Measurements from ENCODE around the gene DLG4. TPM values are rescaled to one million over a fixed set of nuclear protein-coding genes. Genes with fewer than 3 reads are reported as not detected.

Gene DLG4
- total and polyA plus RNA-seq, 2 donors (not counting 3 experiments of a cell fraction or from before 2014, with no cell fraction given) = 14.9 to 34.6 TPM

DNA sequence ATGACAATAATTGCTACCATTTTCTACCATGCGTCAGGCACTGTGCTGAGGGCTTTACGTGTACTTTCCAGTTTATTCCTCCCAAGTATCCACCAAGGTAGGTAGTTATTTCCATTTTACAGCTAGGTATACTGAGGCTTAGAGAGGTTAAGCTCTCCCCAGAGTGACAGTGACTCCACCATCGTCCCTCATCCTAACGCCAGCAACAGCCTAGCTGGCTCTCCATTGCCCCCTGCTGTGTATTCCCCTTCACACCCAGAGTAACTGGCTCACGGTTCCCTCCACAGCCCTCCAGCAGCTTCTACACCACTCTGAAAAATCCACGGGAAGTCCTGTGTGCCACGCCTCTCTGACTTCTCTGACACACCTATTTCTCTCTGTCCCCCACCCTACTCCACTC is 33.4 kb downstream of the DLG4 start:
- Histone ChIP-seq H3K27ac (ENCODE audit: insufficient read depth, low read depth, low read length) (no peak overlapping the region), H3K4me2 (ENCODE audit: insufficient read depth, low read length) (no peak overlapping the region), H4K20me1 (replicated peaks; ENCODE audit: control insufficient read depth, extremely low read depth, insufficient read depth, low read length) (no peaks in the 10 kb centered on the region), H3K4me3 (replicated peaks in 1 of 3; ENCODE audit: insufficient read depth in 1 of 3, low read depth in 1 of 3, low read length in 3 of 3) (no peak overlapping the region), H2AFZ (ENCODE audit: low read depth, low read length) (no peak overlapping the region), H3K27me3 (ENCODE audit: control insufficient read depth in 2 of 2, insufficient read depth in 2 of 2, low read length in 2 of 2) (no peaks in the 10 kb centered on the region), H3K9me3 (replicated peaks; ENCODE audit: control insufficient read depth, insufficient read depth, low read length) (no peaks in the 10 kb centered on the region), H3K79me2 (ENCODE audit: control insufficient read depth, insufficient read depth, low read length) (no peaks in the 10 kb centered on the region), H3K9ac (replicated peaks; ENCODE audit: extremely low read depth, insufficient read depth, low read length) (no peak overlapping the region), H3K9me1 (replicated peaks; ENCODE audit: control insufficient read depth, extremely low read depth, insufficient read depth, low read length) (no peaks in the 10 kb centered on the region), H3K4me1 (ENCODE audit: control insufficient read depth, extremely low read depth, insufficient read depth, low read length) (no peaks in the 10 kb centered on the region), H3K36me3 (ENCODE audit: control insufficient read depth in 2 of 2, extremely low read depth in 1 of 2, insufficient read depth in 2 of 2, low read length in 2 of 2) (peaks cover 0 to 6% of the 10 kb centered on the region in 2 experiments)
- dilution Hi-C loops (cut with MboI; ENCODE audit: extremely low pct_ligation_motif_present, low sequenced_read_pairs) (no loop called here), intact Hi-C loops (cut with micrococcal nuclease) (no loop called here)
- DNase-seq (ENCODE audit: low read depth, low spot score) = no peak
- BruUV-seq (replicated peaks) = no TSS peak
- CTCF ChIA-PET = interaction anchor here (0.9 to 3.0 kb wide), 3 partner anchors 9 to 140 kb away, joined by 3 to 19 read pairs (median 13); no protein-coding TSS in a partner anchor
- TF ChIP-seq, protein P1, sequence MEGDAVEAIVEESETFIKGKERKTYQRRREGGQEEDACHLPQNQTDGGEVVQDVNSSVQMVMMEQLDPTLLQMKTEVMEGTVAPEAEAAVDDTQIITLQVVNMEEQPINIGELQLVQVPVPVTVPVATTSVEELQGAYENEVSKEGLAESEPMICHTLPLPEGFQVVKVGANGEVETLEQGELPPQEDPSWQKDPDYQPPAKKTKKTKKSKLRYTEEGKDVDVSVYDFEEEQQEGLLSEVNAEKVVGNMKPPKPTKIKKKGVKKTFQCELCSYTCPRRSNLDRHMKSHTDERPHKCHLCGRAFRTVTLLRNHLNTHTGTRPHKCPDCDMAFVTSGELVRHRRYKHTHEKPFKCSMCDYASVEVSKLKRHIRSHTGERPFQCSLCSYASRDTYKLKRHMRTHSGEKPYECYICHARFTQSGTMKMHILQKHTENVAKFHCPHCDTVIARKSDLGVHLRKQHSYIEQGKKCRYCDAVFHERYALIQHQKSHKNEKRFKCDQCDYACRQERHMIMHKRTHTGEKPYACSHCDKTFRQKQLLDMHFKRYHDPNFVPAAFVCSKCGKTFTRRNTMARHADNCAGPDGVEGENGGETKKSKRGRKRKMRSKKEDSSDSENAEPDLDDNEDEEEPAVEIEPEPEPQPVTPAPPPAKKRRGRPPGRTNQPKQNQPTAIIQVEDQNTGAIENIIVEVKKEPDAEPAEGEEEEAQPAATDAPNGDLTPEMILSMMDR (IDR thresholded peaks at IDR 0.05; ENCODE audit: extremely low read depth in 1 of 2, insufficient read depth in 1 of 2, low read depth in 1 of 2, low read length in 2 of 2) = peak; percentile 12 to 33
- no peak for TF ChIP-seq POLR2A (IDR thresholded peaks at IDR 0.05; ENCODE audit: low read depth, low read length)
- FAIRE-seq = no peak
- POLR2A ChIA-PET = no interaction called here

GRCh38 chr17:7184647-7185046 is 35.0 kb downstream of the DLG4 start:
- BruUV-seq (replicated peaks) = no TSS peak
- Histone ChIP-seq H3K4me3 (replicated peaks in 1 of 3; ENCODE audit: insufficient read depth in 1 of 3, low read depth in 1 of 3, low read length in 3 of 3) (no peak overlapping the region), H3K9me3 (replicated peaks; ENCODE audit: control insufficient read depth, insufficient read depth, low read length) (no peaks in the 10 kb centered on the region), H3K4me2 (ENCODE audit: insufficient read depth, low read length) (no peak overlapping the region), H3K27ac (ENCODE audit: insufficient read depth, low read depth, low read length) (no peak overlapping the region), H3K9ac (replicated peaks; ENCODE audit: extremely low read depth, insufficient read depth, low read length) (no peak overlapping the region), H3K79me2 (ENCODE audit: control insufficient read depth, insufficient read depth, low read length) (no peaks in the 10 kb centered on the region), H2AFZ (ENCODE audit: low read depth, low read length) (no peak overlapping the region), H3K36me3 (ENCODE audit: control insufficient read depth in 2 of 2, extremely low read depth in 1 of 2, insufficient read depth in 2 of 2, low read length in 2 of 2) (no peaks in the 10 kb centered on the region), H3K4me1 (ENCODE audit: control insufficient read depth, extremely low read depth, insufficient read depth, low read length) (no peaks in the 10 kb centered on the region), H3K9me1 (replicated peaks; ENCODE audit: control insufficient read depth, extremely low read depth, insufficient read depth, low read length) (no peaks in the 10 kb centered on the region), H3K27me3 (ENCODE audit: control insufficient read depth in 2 of 2, insufficient read depth in 2 of 2, low read length in 2 of 2) (no peaks in the 10 kb centered on the region), H4K20me1 (replicated peaks; ENCODE audit: control insufficient read depth, extremely low read depth, insufficient read depth, low read length) (no peaks in the 10 kb centered on the region)
- dilution Hi-C loops (cut with MboI; ENCODE audit: extremely low pct_ligation_motif_present, low sequenced_read_pairs) = no loop called here
- DNase-seq (ENCODE audit: low read depth, low spot score) = no peak
- TF ChIP-seq MAX (IDR thresholded peaks at IDR 0.05; ENCODE audit: insufficient read depth, insufficient read length) (no peak), MYC (IDR thresholded peaks at IDR 0.05; ENCODE audit: low read depth, low read length) (no peak), EZH2 (IDR thresholded peaks at IDR 0.05; ENCODE audit: borderline replicate concordance, low read depth, low read length, severe bottlenecking) (no peak), POLR2AphosphoS5 (IDR thresholded peaks at IDR 0.05; ENCODE audit: insufficient read depth, low read depth, low read length) (no peak), POLR2A (IDR thresholded peaks at IDR 0.05; ENCODE audit: low read depth, low read length) (no peak), FOS (IDR thresholded peaks at IDR 0.05; ENCODE audit: borderline replicate concordance, insufficient read depth, low read length) (no peak), GATA2 (IDR thresholded peaks at IDR 0.05; ENCODE audit: insufficient read depth, insufficient read length, low read depth, low read length) (no peak), JUN (IDR thresholded peaks at IDR 0.05; ENCODE audit: borderline replicate concordance, insufficient read depth, insufficient read length, low read depth) (no peak)
- TF ChIP-seq, protein P1 (IDR thresholded peaks at IDR 0.05; ENCODE audit: extremely low read depth in 1 of 2, insufficient read depth in 1 of 2, low read depth in 1 of 2, low read length in 2 of 2) = no peak
- ChIA-PET POLR2A (no interaction called here), CTCF (interaction anchor here (2.3 to 3.0 kb wide), 2 partner anchors 8 to 139 kb away, joined by 13 to 19 read pairs; no protein-coding TSS in a partner anchor)
- intact Hi-C loops (cut with micrococcal nuclease) = no loop called here
- no peak for FAIRE-seq

All from endothelial cell of umbilical vein (primary cell).